Breast epithelium (tissue), 3 donors: ENCODE results near the gene TMEM270.

Experiments
- CTCF ChIP-seq, 3 donors: fragments of 450-650 bp; IDR thresholded peaks; one replicate each; pipeline ENCODE4 v1.5.1; 2016 to 2017; ENCODE audit warnings: antibody characterized with exemption in 3 of 3, mild to moderate bottlenecking in 3 of 3, moderate library complexity in 3 of 3
- POLR2A ChIP-seq: fragments of 450-650 bp; IDR thresholded peaks from one replicate; pipeline ENCODE4 v1.6.1; 2016; ENCODE audit warnings: antibody characterized with exemption, mild to moderate bottlenecking, moderate library complexity

- TF ChIP-seq CTCF (IDR thresholded peaks at IDR 0.05) (no peak), POLR2A (no peak)
These were observed 41.1 kb downstream of the TMEM270 start for GRCh38 chr7:73901823-73902597.
